H9 (cell line): ENCODE data around the gene PTPRH. TPM values are rescaled to one million over a fixed set of nuclear protein-coding genes. Genes with fewer than 3 reads are reported as not detected.
A peak's percentile ranks its signal among the peaks of the same experiment; 100 is the strongest.

Experiments used
- DNase-seq: peaks from one replicate; pipeline ENCODE4 v3.0.0-alpha.2; 2017
- H2AFZ ChIP-seq: one replicate; pipeline ENCODE4 v1.6.1; 2013; ENCODE audit warnings: mild to moderate bottlenecking, low read length, control low read depth, moderate library complexity
- H2AK5ac ChIP-seq: 2 replicates; pipeline ENCODE4 v1.6.1; 2013; ENCODE audit warnings: low read length, control low read depth, mixed read lengths; ENCODE audit not compliant: insufficient read length
- H2BK120ac ChIP-seq: one replicate; pipeline ENCODE4 v1.6.1; 2013; ENCODE audit warnings: low read depth, mild to moderate bottlenecking, low read length, control low read depth, inconsistent platforms; ENCODE audit not compliant: poor library complexity, severe bottlenecking
- H2BK12ac ChIP-seq: 2 replicates; pipeline ENCODE4 v1.6.1; 2013; ENCODE audit warnings: low read length, control low read depth, mixed read lengths, low read depth; ENCODE audit not compliant: insufficient read length
- H2BK15ac ChIP-seq: 2 replicates; pipeline ENCODE4 v1.6.1; 2013; ENCODE audit warnings: low read depth, low read length, control low read depth
- H2BK20ac ChIP-seq: one replicate; pipeline ENCODE4 v1.6.1; 2013; ENCODE audit warnings: low read depth, mild to moderate bottlenecking, low read length, control low read depth, inconsistent platforms; ENCODE audit not compliant: poor library complexity, severe bottlenecking
- H2BK5ac ChIP-seq: 2 replicates; pipeline ENCODE4 v1.6.1; 2013; ENCODE audit warnings: low read length, control low read depth, mixed read lengths; ENCODE audit not compliant: insufficient read length
- H3K14ac ChIP-seq: 2 replicates; pipeline ENCODE4 v1.6.1; 2013; ENCODE audit warnings: low read length, control low read depth; ENCODE audit not compliant: insufficient read depth
- H3K18ac ChIP-seq: 2 replicates; pipeline ENCODE4 v1.6.1; 2013; ENCODE audit warnings: low read depth, mild to moderate bottlenecking, mixed read lengths, low read length, control low read depth; ENCODE audit not compliant: insufficient read length
- H3K23ac ChIP-seq: 2 replicates; pipeline ENCODE4 v1.6.1; 2013; ENCODE audit warnings: low read length, control low read depth, mixed read lengths, low read depth; ENCODE audit not compliant: insufficient read length
- H3K23me2 ChIP-seq: 2 replicates; pipeline ENCODE4 v1.6.1; 2013; ENCODE audit warnings: low read depth, mild to moderate bottlenecking, mixed read lengths, low read length, control low read depth; ENCODE audit not compliant: insufficient read length, poor library complexity, severe bottlenecking
- H3K27ac ChIP-seq: 2 replicates; pipeline ENCODE4 v1.5.1; 2013; ENCODE audit warnings: low read length, control low read depth, mixed read lengths, low read depth; ENCODE audit not compliant: insufficient read length
- H3K27me3 ChIP-seq: 2 replicates; pipeline ENCODE4 v1.6.1; 2013; ENCODE audit warnings: low read length, control low read depth, inconsistent platforms; ENCODE audit not compliant: insufficient read depth
- H3K4ac ChIP-seq: 2 replicates; pipeline ENCODE4 v1.6.1; 2013; ENCODE audit warnings: low read depth, mild to moderate bottlenecking, control low read depth, inconsistent platforms, low read length, moderate library complexity
- H3K4me1 ChIP-seq: 2 replicates; pipeline ENCODE4 v1.6.1; 2013; ENCODE audit warnings: low read length, control low read depth, inconsistent platforms; ENCODE audit not compliant: insufficient read depth
- H3K4me2 ChIP-seq: 2 replicates; pipeline ENCODE4 v1.6.1; 2013; ENCODE audit warnings: low read length, control low read depth, mixed read lengths; ENCODE audit not compliant: insufficient read length, insufficient read depth
- H3K56ac ChIP-seq: 2 replicates; pipeline ENCODE4 v1.6.1; 2013; ENCODE audit warnings: low read depth, mild to moderate bottlenecking, mixed read lengths, low read length, control low read depth; ENCODE audit not compliant: insufficient read length
- H3K79me1 ChIP-seq: 2 replicates; pipeline ENCODE4 v1.6.1; 2013; ENCODE audit warnings: low read depth, mild to moderate bottlenecking, moderate library complexity, low read length, control low read depth, inconsistent platforms; ENCODE audit not compliant: insufficient read depth, poor library complexity, severe bottlenecking
- H3K79me2 ChIP-seq: 2 replicates; pipeline ENCODE4 v1.6.1; 2013; ENCODE audit warnings: low read length, control low read depth, inconsistent platforms; ENCODE audit not compliant: insufficient read depth
- H3K9ac ChIP-seq: 2 replicates; pipeline ENCODE4 v1.6.1; 2013; ENCODE audit warnings: low read length, control low read depth, mixed read lengths; ENCODE audit not compliant: insufficient read length; ENCODE audit errors: extremely low read depth
- H3K9me3 ChIP-seq: one replicate; pipeline ENCODE4 v1.6.1; 2013; ENCODE audit warnings: low read depth, low read length, inconsistent platforms; ENCODE audit not compliant: control insufficient read depth
- H3T11ph ChIP-seq: one replicate; pipeline ENCODE4 v1.6.1; 2013; ENCODE audit warnings: mild to moderate bottlenecking, low read length, control low read depth, inconsistent platforms
- H4K20me1 ChIP-seq: one replicate; pipeline ENCODE4 v1.6.1; 2013; ENCODE audit not compliant: control insufficient read depth, insufficient read length, insufficient read depth
- H4K5ac ChIP-seq: 2 replicates; pipeline ENCODE4 v1.6.1; 2013; ENCODE audit warnings: low read depth, mild to moderate bottlenecking, mixed read lengths, low read length, control low read depth; ENCODE audit not compliant: insufficient read length
- H4K8ac ChIP-seq: replicated peaks from 2 replicates; pipeline ENCODE4 v1.6.1; 2013; ENCODE audit warnings: low read length, control low read depth, mixed read lengths, low read depth; ENCODE audit not compliant: insufficient read length
- H4K91ac ChIP-seq: 2 replicates; pipeline ENCODE4 v1.6.1; 2013; ENCODE audit warnings: low read depth, mild to moderate bottlenecking, moderate library complexity, mixed read lengths, low read length, control low read depth; ENCODE audit not compliant: insufficient read length
- H3K27ac Mint-ChIP-seq, 3 experiments: 2 replicates in 2 of 3; 3 replicates in 1 of 3; pipeline ENCODE4 v1.8.0; 2020 to 2021; ENCODE audit warnings: mixed read lengths in 3 of 3, mild to moderate bottlenecking in 1 of 3, moderate library complexity in 1 of 3
- H3K27me3 Mint-ChIP-seq: 2 replicates; pipeline ENCODE4 v1.8.0; 2021; ENCODE audit warnings: low read depth, mild to moderate bottlenecking, moderate library complexity, mixed read lengths
- H3K36me3 Mint-ChIP-seq, 3 experiments: 2 replicates in 2 of 3; 3 replicates in 1 of 3; pipeline ENCODE4 v1.8.0; 2020 to 2021; ENCODE audit warnings: low read depth in 3 of 3, mixed read lengths in 3 of 3; ENCODE audit not compliant: insufficient read depth in 1 of 3
- H3K4me1 Mint-ChIP-seq, 2 experiments: 2 replicates each; pipeline ENCODE4 v1.8.0; 2020; ENCODE audit warnings: mixed read lengths in 2 of 2
- H3K4me3 Mint-ChIP-seq, 2 experiments: 2 replicates in 1 of 2; 3 replicates in 1 of 2; pipeline ENCODE4 v1.8.0; 2020 to 2021; ENCODE audit warnings: mild to moderate bottlenecking in 2 of 2, mixed read lengths in 2 of 2, moderate library complexity in 1 of 2
- H3K9me3 Mint-ChIP-seq, 2 experiments: 2 replicates in 1 of 2; 3 replicates in 1 of 2; pipeline ENCODE4 v1.8.0; 2020; ENCODE audit warnings: mild to moderate bottlenecking in 2 of 2, mixed read lengths in 2 of 2, moderate library complexity in 1 of 2
- WGBS: extraction: QIAGEN DNeasy Blood & Tissue Kit; methylation state at CpG from one replicate; pipeline ENCODE4 v1.1.7; 2013; ENCODE audit warnings: missing lambda C conversion rate, low lambda C conversion rate, mixed read lengths; ENCODE audit not compliant: insufficient read length; ENCODE audit errors: extremely low coverage; 5-methylcytosine and 5-hydroxymethylcytosine counted together
- total RNA-seq: library from RNA; stranded (reverse); gene quantifications from 2 replicates; pipeline ENCODE4 v1.2.1, GENCODE V29; 2021
- TF ChIP-seq, protein P1 (sequence below): fragments of 200-600 bp; sonication (generic); conservative IDR thresholded peaks from 3 replicates; pipeline ENCODE4 v1.8.0; 2021; ENCODE audit warnings: antibody characterized with exemption, mild to moderate bottlenecking

The PTPRH gene
- total RNA-seq, 1 experiment from 2014 or later, result 0.24 TPM

DNA sequence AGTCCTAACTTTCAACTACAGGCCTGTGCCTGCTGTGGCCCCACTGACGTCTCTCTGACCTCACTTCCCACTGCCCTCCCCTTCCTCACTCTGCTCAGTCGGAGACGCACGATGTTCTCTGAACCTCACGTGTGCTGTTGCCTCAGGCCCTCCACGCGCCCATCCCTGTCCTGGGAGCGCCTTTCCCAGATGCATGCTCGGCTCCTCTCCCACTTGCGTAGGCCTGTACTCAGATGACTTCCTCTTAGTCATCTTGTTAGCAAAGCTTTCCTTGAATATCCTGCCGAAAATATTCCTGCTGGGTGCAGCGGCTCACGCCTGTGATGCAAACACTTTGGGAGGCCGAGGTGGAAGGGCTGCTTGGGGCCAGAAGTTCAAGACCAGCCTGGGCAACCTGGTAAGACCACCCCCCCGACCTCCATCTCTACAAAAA is 19.9 kb downstream of the PTPRH start:
- no peak overlapping the region for H3K27ac ChIP-seq
- H2BK12ac ChIP-seq, result no peak overlapping the region
- H4K20me1 ChIP-seq, result no peaks in the 10 kb centered on the region
- no peak overlapping the region for H2AFZ ChIP-seq
- H3K27me3 Mint-ChIP-seq, result peaks cover 49% of the 10 kb centered on the region
- H2BK120ac ChIP-seq, result no peak overlapping the region
- no peak overlapping the region for H4K91ac ChIP-seq
- H3K9me3 ChIP-seq, result no peaks in the 10 kb centered on the region
- no peak overlapping the region for H3K4me2 ChIP-seq
- H2BK15ac ChIP-seq, result no peak overlapping the region
- H4K5ac ChIP-seq, result no peak overlapping the region
- H3K23me2 ChIP-seq, result no peaks in the 10 kb centered on the region
- H3K4me3 Mint-ChIP-seq, result no peak overlapping the region
- no peak overlapping the region for H3K23ac ChIP-seq
- no peaks in the 10 kb centered on the region for H3K36me3 Mint-ChIP-seq
- H3K14ac ChIP-seq, result no peak overlapping the region
- no peaks in the 10 kb centered on the region for H3K79me1 ChIP-seq
- no peak overlapping the region for H2AK5ac ChIP-seq
- no peak overlapping the region for H3T11ph ChIP-seq
- WGBS, result no CpG with 5 or more reads among the region's 15 CpGs
- H3K18ac ChIP-seq, result no peak overlapping the region
- no peaks in the 10 kb centered on the region for H3K79me2 ChIP-seq
- H4K8ac ChIP-seq, result no peak overlapping the region
- H2BK5ac ChIP-seq, result no peak overlapping the region
- H3K27me3 ChIP-seq, result no peaks in the 10 kb centered on the region
- H3K9me3 Mint-ChIP-seq, result no peaks in the 10 kb centered on the region; a peak in 1 of 5 replicates
- H3K4ac ChIP-seq, result no peak overlapping the region
- peak overlapping the region in 1 of 3 experiments; percentile 15; a peak in 1 of 7 replicates for H3K27ac Mint-ChIP-seq
- peaks cover 0 to 4% of the 10 kb centered on the region in 2 experiments; a peak in 1 of 4 replicates for H3K4me1 Mint-ChIP-seq
- H3K4me1 ChIP-seq, result no peaks in the 10 kb centered on the region
- no peak overlapping the region for H3K9ac ChIP-seq
- no peak overlapping the region for H2BK20ac ChIP-seq
- TF ChIP-seq, protein P1, sequence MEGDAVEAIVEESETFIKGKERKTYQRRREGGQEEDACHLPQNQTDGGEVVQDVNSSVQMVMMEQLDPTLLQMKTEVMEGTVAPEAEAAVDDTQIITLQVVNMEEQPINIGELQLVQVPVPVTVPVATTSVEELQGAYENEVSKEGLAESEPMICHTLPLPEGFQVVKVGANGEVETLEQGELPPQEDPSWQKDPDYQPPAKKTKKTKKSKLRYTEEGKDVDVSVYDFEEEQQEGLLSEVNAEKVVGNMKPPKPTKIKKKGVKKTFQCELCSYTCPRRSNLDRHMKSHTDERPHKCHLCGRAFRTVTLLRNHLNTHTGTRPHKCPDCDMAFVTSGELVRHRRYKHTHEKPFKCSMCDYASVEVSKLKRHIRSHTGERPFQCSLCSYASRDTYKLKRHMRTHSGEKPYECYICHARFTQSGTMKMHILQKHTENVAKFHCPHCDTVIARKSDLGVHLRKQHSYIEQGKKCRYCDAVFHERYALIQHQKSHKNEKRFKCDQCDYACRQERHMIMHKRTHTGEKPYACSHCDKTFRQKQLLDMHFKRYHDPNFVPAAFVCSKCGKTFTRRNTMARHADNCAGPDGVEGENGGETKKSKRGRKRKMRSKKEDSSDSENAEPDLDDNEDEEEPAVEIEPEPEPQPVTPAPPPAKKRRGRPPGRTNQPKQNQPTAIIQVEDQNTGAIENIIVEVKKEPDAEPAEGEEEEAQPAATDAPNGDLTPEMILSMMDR, result no peak
- DNase-seq, result peak; percentile 41
- H3K56ac ChIP-seq, result no peak overlapping the region
